AG04450 (cell line): Measurements from ENCODE around the gene KIF3C. TPM values are rescaled to one million over a fixed set of nuclear protein-coding genes. Genes with fewer than 3 reads are reported as not detected.

Experiments used
- CTCF ChIA-PET: fragments of 300-600, 350-600 bp; formaldehyde crosslinking; extraction: SDS; loops from one replicate; lab custom pipeline; 2022; ENCODE audit warnings: antibody characterized with exemption, inconsistent platforms; lab: Charles Lee
- POLR2A ChIA-PET: fragments of 350-600 bp; formaldehyde crosslinking; extraction: SDS; loops from one replicate; lab custom pipeline; 2021; ENCODE audit warnings: antibody characterized with exemption, inconsistent platforms; lab: Yijun Ruan, JAX
- DNase-seq: peaks from one replicate; pipeline ENCODE4 v3.0.0-alpha.2; 2011; ENCODE audit warnings: low read depth, low spot score
- H3K27ac ChIP-seq: one replicate; pipeline ENCODE4 v1.5.1; 2012; ENCODE audit warnings: low read depth, low read length, control low read depth
- H3K27me3 ChIP-seq: one replicate; pipeline ENCODE4 v1.6.0; 2012; ENCODE audit warnings: low read length; ENCODE audit not compliant: control insufficient read depth, insufficient read depth
- H3K4me3 ChIP-seq: 2 replicates; pipeline ENCODE4 v1.5.1; 2011; ENCODE audit warnings: mild to moderate bottlenecking, low read depth, low read length, control low read depth
- H3K9me3 ChIP-seq: 2 replicates; pipeline ENCODE4 v1.5.1; 2012; ENCODE audit warnings: low read length; ENCODE audit not compliant: control insufficient read depth, insufficient read depth
- polyA plus RNA-seq: library from polyadenylated mRNA; depleted of rRNA; stranded (reverse); fragments of >200 nt; gene quantifications from 2 replicates; pipeline ENCODE4 v1.2.3, GENCODE V29; 2011
- TF ChIP-seq, protein P1 (sequence below): IDR thresholded peaks from 2 replicates; pipeline ENCODE4 v1.5.1; 2011; ENCODE audit warnings: low read depth, low read length, control low read depth, inconsistent platforms

The KIF3C gene
- polyA plus RNA-seq, 1 experiment: 8.0 TPM

DNA sequence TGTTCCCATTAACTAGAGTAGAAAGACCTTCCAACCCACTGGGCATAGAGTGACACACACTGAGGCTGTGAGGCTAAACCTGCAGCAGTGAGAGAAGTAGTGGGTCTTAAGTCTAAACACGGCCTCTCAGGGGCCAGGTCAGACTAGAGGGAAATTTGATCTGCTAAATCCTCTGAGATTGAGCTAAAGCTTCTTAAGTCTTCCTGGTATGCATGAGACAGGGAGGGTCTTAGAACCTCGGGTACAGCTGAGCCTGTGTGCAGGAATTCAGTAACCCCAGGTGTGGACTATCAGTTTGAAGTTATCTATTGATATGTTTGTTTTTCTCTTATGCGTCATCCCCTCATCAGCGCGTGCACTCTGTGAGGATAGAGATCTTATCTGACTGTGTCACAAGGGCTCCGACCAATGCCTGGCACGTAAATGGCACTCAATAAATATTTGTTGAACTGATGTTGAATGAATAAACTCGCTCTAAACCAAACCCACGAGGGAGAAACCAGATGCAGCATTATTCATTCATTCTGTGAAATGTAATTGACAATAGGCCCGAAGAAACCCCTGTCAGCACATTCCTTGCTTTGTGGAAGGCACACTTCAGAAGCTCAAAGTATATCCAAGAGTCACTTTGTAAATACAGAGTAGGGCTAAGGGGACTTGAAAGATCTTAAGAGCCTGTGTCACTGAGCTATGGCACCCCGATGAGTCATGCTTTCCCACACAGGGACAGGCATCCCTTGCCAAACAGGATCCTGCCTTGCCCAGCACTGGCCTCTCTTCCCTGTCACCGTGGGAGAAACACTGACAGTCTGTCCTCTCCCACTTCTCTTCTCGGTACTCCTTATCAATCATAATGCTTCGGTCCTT, 29.9 kb upstream of the KIF3C start:
- peak overlapping the region; percentile 49 for H3K27ac ChIP-seq
- POLR2A ChIA-PET: interaction anchor here (0.6 to 1.2 kb wide), 3 partner anchors 14 to 27 kb away, joined by 3 read pairs; partner anchors contain the start of gene RAB10
- peak; percentile 47 for DNase-seq
- H3K4me3 ChIP-seq: no peak overlapping the region
- CTCF ChIA-PET: interaction anchor here (0.5 to 1.1 kb wide), 2 partner anchors 13 to 591 kb away, joined by 3 read pairs; no protein-coding TSS in a partner anchor
- H3K9me3 ChIP-seq: no peaks in the 10 kb centered on the region
- TF ChIP-seq, protein P1, sequence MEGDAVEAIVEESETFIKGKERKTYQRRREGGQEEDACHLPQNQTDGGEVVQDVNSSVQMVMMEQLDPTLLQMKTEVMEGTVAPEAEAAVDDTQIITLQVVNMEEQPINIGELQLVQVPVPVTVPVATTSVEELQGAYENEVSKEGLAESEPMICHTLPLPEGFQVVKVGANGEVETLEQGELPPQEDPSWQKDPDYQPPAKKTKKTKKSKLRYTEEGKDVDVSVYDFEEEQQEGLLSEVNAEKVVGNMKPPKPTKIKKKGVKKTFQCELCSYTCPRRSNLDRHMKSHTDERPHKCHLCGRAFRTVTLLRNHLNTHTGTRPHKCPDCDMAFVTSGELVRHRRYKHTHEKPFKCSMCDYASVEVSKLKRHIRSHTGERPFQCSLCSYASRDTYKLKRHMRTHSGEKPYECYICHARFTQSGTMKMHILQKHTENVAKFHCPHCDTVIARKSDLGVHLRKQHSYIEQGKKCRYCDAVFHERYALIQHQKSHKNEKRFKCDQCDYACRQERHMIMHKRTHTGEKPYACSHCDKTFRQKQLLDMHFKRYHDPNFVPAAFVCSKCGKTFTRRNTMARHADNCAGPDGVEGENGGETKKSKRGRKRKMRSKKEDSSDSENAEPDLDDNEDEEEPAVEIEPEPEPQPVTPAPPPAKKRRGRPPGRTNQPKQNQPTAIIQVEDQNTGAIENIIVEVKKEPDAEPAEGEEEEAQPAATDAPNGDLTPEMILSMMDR: no peak
- no peaks in the 10 kb centered on the region for H3K27me3 ChIP-seq

- ChIA-PET CTCF (interaction anchor here (1.1 kb wide), 1 partner anchor 13 kb away, joined by 3 read pairs; no protein-coding TSS in a partner anchor), POLR2A (interaction anchor here (1.0 to 1.2 kb wide), 2 partner anchors 14 to 22 kb away, joined by 3 read pairs; partner anchors contain the start of gene RAB10)
- TF ChIP-seq, protein P1: no peak
- Histone ChIP-seq H3K4me3 (no peak overlapping the region), H3K27ac (peak overlapping the region; percentile 49), H3K27me3 (no peaks in the 10 kb centered on the region), H3K9me3 (no peaks in the 10 kb centered on the region)
- DNase-seq: no peak
Observed at GRCh38 chr2:26011609-26011989, 29.3 kb upstream of the KIF3C start.

DNA sequence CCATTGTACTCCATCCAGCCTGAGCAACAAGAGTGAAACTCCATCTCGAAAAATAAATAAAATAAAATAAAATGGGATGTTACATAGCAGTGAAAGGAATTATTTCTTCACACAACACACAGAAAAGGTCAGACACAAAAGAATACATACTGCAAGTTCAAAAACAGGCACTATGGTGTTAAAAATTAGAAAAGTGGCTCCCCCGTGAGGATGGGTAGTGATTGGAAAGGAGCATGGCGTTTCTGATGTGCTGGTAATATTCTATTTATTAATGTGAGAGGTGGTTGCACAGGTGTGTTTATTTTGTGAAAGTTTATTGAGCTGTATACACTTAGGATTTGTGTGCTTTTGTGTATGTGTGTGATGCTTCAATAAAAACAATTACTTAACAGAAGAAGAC, 28.6 kb upstream of the KIF3C start:
- Histone ChIP-seq H3K27me3 (no peaks in the 10 kb centered on the region), H3K27ac (no peak overlapping the region), H3K9me3 (no peaks in the 10 kb centered on the region), H3K4me3 (no peak overlapping the region)
- ChIA-PET POLR2A (interaction anchor here (1.2 kb wide), 1 partner anchor 23 kb away, joined by 3 read pairs; the partner anchor contains the start of gene RAB10), CTCF (no interaction called here)
- TF ChIP-seq, protein P1: no peak
- no peak for DNase-seq

DNA sequence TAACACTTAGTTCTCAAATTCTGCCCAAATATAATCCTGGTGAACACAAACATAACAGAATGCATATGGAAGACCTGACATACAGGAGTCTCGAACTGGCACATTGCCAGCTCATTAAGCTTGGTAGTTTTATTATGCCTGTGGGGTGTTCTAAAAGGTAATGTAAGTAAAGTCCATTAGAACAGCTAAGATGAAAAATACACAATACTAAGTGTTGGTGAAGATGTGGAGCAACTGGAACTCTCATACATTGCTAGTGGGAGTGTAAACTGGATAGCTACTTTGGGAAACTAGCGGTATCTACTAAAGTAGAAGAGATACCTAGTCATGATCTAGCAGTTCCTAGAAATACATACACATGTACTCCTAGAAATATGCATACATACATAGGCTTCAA, 27.3 kb upstream of the KIF3C start:
- ChIA-PET CTCF (no interaction called here), POLR2A (interaction anchor here (1.0 kb wide), 1 partner anchor 131 kb away, joined by 3 read pairs; the partner anchor contains the start of gene ASXL2)
- DNase-seq: no peak
- no peaks in the 10 kb centered on the region for H3K27me3 ChIP-seq
- no peak overlapping the region for H3K27ac ChIP-seq
- no peaks in the 10 kb centered on the region for H3K9me3 ChIP-seq
- TF ChIP-seq, protein P1: no peak
- H3K4me3 ChIP-seq: no peak overlapping the region
